OCI-LY1 (cell line): Measurements from ENCODE around the gene NMB.

Source experiments
- CTCF ChIP-seq: fragments of 200-600 bp; sonication (generic), shearing (Covaris generic); IDR thresholded peaks from 2 replicates; pipeline ENCODE4 v1.5.1; 2017; ENCODE audit warnings: mild to moderate bottlenecking, antibody characterized with exemption, low read length, moderate library complexity, mixed read lengths
- EZH2 ChIP-seq: fragments of 200-600 bp; sonication (generic), shearing (Covaris generic); IDR thresholded peaks from 2 replicates; pipeline ENCODE4 v1.8.0; 2017; ENCODE audit warnings: borderline replicate concordance, mixed run types, mild to moderate bottlenecking, antibody characterized with exemption, low read length, moderate library complexity, mixed read lengths

- TF ChIP-seq CTCF (no peak), EZH2 (no peak)
Observed at GRCh38 chr15:84661001-84661400, 3.0 kb upstream of the NMB start.
